Tibial artery (tissue), 4 donors: ENCODE measurements around the gene PBXIP1.
"Not testable (repeated sequence)": the region's sequence is repeated elsewhere in the genome, so short reads cannot be mapped to it uniquely, and the experiment has no call there.

Experiments used
- DNase-seq, 2 donors: peaks; one replicate each; pipeline ENCODE4 v3.0.0-alpha.2; 2019
- H3K27ac ChIP-seq, 2 donors: fragments of 200-600 bp; sonication (generic) in 1 of 2; 1 replicate in 1 of 2; 2 replicates in 1 of 2; pipeline ENCODE4 v1.5.1; 2018 to 2019; ENCODE audit warnings: mild to moderate bottlenecking in 1 of 2
- H3K27me3 ChIP-seq, 2 donors: fragments of 200-600 bp; sonication (generic) in 1 of 2; one replicate each; pipeline versions ENCODE4 v1.5.1 to v1.6.0; 2016 to 2019
- H3K36me3 ChIP-seq, 3 donors: fragments of 200-600 bp; sonication (generic) in 2 of 3; one replicate each; pipeline ENCODE4 v1.5.1; 2016 to 2019; ENCODE audit warnings: mild to moderate bottlenecking in 2 of 3
- H3K4me1 ChIP-seq, 4 donors: fragments of 200-600 bp; sonication (generic) in 2 of 4; 1 replicate in 3 of 4; 2 replicates in 1 of 4; pipeline ENCODE4 v1.5.1; 2016 to 2019
- H3K4me3 ChIP-seq, 2 donors: fragments of 200-600 bp; sonication (generic) in 1 of 2; 1 replicate in 1 of 2; 2 replicates in 1 of 2; pipeline ENCODE4 v1.5.1; 2018 to 2019; ENCODE audit warnings: mild to moderate bottlenecking in 2 of 2
- H3K9me3 ChIP-seq, 3 donors: fragments of 200-600 bp; sonication (generic) in 1 of 3; one replicate each; pipeline ENCODE4 v1.5.1; 2016 to 2019
- CTCF ChIP-seq, 2 experiments: fragments of 200-600 bp in 1 of 2; fragments of 450-650 bp in 1 of 2; IDR thresholded peaks; one replicate each; pipeline ENCODE4 v1.5.1; 2017 to 2019; ENCODE audit warnings: antibody characterized with exemption in 2 of 2, mild to moderate bottlenecking in 1 of 2, moderate library complexity in 1 of 2
- intact Hi-C: fragments of 100-400 bp; cut with DNase I; formaldehyde crosslinking; loops from one replicate; pipeline ENCODE4 v1.15.0; 2023; ENCODE audit warnings: low total_unique reads

PBXIP1 gene

GRCh38 chr1:154990276-154990675 lies 34.4 kb upstream of the PBXIP1 start:
- peaks cover 11 to 71% (median 24%) of the 10 kb centered on the region in 3 donors for H3K36me3 ChIP-seq
- intact Hi-C loops = no loop called here

GRCh38 chr1:154989195-154989860 lies 33.4 kb upstream of the PBXIP1 start:
- intact Hi-C loops = no loop called here
- DNase-seq = no peak
- Histone ChIP-seq H3K27me3 (no peaks in the 10 kb centered on the region), H3K36me3 (peaks cover 11 to 71% (median 24%) of the 10 kb centered on the region in 3 donors), H3K4me1 (peaks cover 0 to 3% (median under 1%) of the 10 kb centered on the region in 4 donors), H3K27ac (no peak overlapping the region), H3K4me3 (no peak overlapping the region), H3K9me3 (no peaks in the 10 kb centered on the region)
- no peak for TF ChIP-seq CTCF (IDR thresholded peaks at IDR 0.05)

More at GRCh38 chr1:154990276-154990675, 34.4 kb upstream of the PBXIP1 start:
- no peak overlapping the region for H3K27ac ChIP-seq
- no peak for TF ChIP-seq CTCF (IDR thresholded peaks at IDR 0.05)
- H3K4me3 ChIP-seq = no peak overlapping the region
- H3K4me1 ChIP-seq = peaks cover 0 to 4% (median 0%) of the 10 kb centered on the region in 4 donors
- DNase-seq = no peak
- H3K27me3 ChIP-seq = no peaks in the 10 kb centered on the region
- H3K9me3 ChIP-seq = no peaks in the 10 kb centered on the region

GRCh38 chr1:154988058-154988954 lies 32.4 kb upstream of the PBXIP1 start:
- no peak for TF ChIP-seq CTCF (IDR thresholded peaks at IDR 0.05)
- Histone ChIP-seq H3K4me3 (no peak overlapping the region), H3K9me3 (no peaks in the 10 kb centered on the region), H3K4me1 (peaks cover 0 to 12% (median 9%) of the 10 kb centered on the region in 4 donors), H3K36me3 (peaks cover 11 to 65% (median 24%) of the 10 kb centered on the region in 3 donors), H3K27ac (no peak overlapping the region), H3K27me3 (no peaks in the 10 kb centered on the region)
- DNase-seq = no peak
- intact Hi-C loops = no loop called here

GRCh38 chr1:154987326-154987725 lies 31.4 kb upstream of the PBXIP1 start:
- intact Hi-C loops = no loop called here
- Histone ChIP-seq H3K27ac (no peak overlapping the region), H3K36me3 (peaks cover 11 to 55% (median 24%) of the 10 kb centered on the region in 3 donors), H3K4me1 (peaks cover 0 to 17% (median 12%) of the 10 kb centered on the region in 4 donors), H3K9me3 (no peaks in the 10 kb centered on the region), H3K4me3 (no peak overlapping the region), H3K27me3 (no peaks in the 10 kb centered on the region)
- no peak for DNase-seq
- TF ChIP-seq CTCF (IDR thresholded peaks at IDR 0.05) = no peak

GRCh38 chr1:154986736-154987135 lies 30.8 kb upstream of the PBXIP1 start:
- Histone ChIP-seq H3K36me3 (peaks cover 11 to 51% (median 24%) of the 10 kb centered on the region in 3 donors), H3K4me1 (peaks cover 0 to 18% (median 12%) of the 10 kb centered on the region in 4 donors)
- H3K4me3 ChIP-seq, H3K9me3 ChIP-seq, DNase-seq, H3K27ac ChIP-seq, H3K27me3 ChIP-seq, intact Hi-C loops: not testable (repeated sequence)
